SK-N-SH (cell line): ENCODE data around the gene CDK15. TPM values are rescaled to one million over a fixed set of nuclear protein-coding genes. Genes with fewer than 3 reads are reported as not detected.

Source experiments
- CTCF ChIA-PET: fragments of 300-600, 350-600 bp; formaldehyde crosslinking; extraction: SDS; loops from one replicate; lab custom pipeline; 2021; lab: Yijun Ruan, JAX
- POLR2A ChIA-PET: fragments of 350-600 bp; sonication (Branson Sonifier 250); formaldehyde crosslinking; extraction: SDS; loops from one replicate; lab custom pipeline; 2020; ENCODE audit warnings: antibody characterized with exemption, inconsistent platforms; lab: Yijun Ruan, JAX
- DNase-seq: peaks from one replicate; pipeline ENCODE4 v3.0.0; 2012
- H2AFZ ChIP-seq: fragments of 200-600 bp; sonication (generic); 2 replicates; pipeline ENCODE4 v1.8.1; 2016; ENCODE audit warnings: antibody characterized with exemption, mild to moderate bottlenecking, low read depth
- H3F3A ChIP-seq: fragments of 200-600 bp; sonication (generic); replicated peaks from 2 replicates; pipeline ENCODE3; 2016; ENCODE audit warnings: antibody characterized with exemption, mild to moderate bottlenecking; ENCODE audit not compliant: insufficient read depth
- H3K27ac ChIP-seq, 2 experiments: fragments of 200-500 bp in 1 of 2; fragments of 200-600 bp in 1 of 2; sonication (Bioruptor generic) in 1 of 2; sonication (generic), shearing (Covaris generic) in 1 of 2; 2 replicates each; pipeline versions ENCODE4 v1.5.1 to v1.6.1; 2014 to 2016; ENCODE audit warnings: low read depth in 2 of 2, inconsistent platforms in 1 of 2, low read length in 1 of 2, mild to moderate bottlenecking in 1 of 2, mixed read lengths in 1 of 2
- H3K27me3 ChIP-seq: fragments of 200-600 bp; sonication (generic), shearing (Covaris generic); 2 replicates; pipeline ENCODE4 v1.6.1; 2016; ENCODE audit warnings: mixed run types; ENCODE audit not compliant: insufficient read depth
- H3K36me3 ChIP-seq, 2 experiments: fragments of 200-500 bp in 1 of 2; fragments of 200-600 bp in 1 of 2; sonication (Bioruptor generic) in 1 of 2; sonication (generic) in 1 of 2; replicated peaks in 1 of 2; 2 replicates each; pipeline versions ENCODE3 to v1.5.1; 2014 to 2016; ENCODE audit warnings: low read length in 1 of 2, mild to moderate bottlenecking in 1 of 2; ENCODE audit not compliant: insufficient read depth in 2 of 2, control insufficient read depth in 1 of 2
- H3K4me1 ChIP-seq, 2 experiments: fragments of 200-500 bp in 1 of 2; fragments of 200-600 bp in 1 of 2; sonication (Bioruptor generic) in 1 of 2; sonication (generic), shearing (Covaris generic) in 1 of 2; 2 replicates each; pipeline versions ENCODE4 v1.5.1 to v1.6.1; 2014 to 2016; ENCODE audit warnings: low read depth in 1 of 2, low read length in 1 of 2, mixed run types in 1 of 2; ENCODE audit not compliant: insufficient read depth in 2 of 2, control insufficient read depth in 1 of 2
- H3K4me2 ChIP-seq: fragments of 200-600 bp; sonication (generic), shearing (Covaris generic); 2 replicates; pipeline ENCODE4 v1.6.1; 2017; ENCODE audit warnings: mixed run types
- H3K4me3 ChIP-seq, 2 experiments: fragments of 200-500 bp in 1 of 2; fragments of 200-600 bp in 1 of 2; sonication (Bioruptor generic) in 1 of 2; sonication (generic), shearing (Covaris generic) in 1 of 2; 2 replicates each; pipeline versions ENCODE4 v1.5.1 to v1.8.1; 2014 to 2016; ENCODE audit warnings: low read depth in 2 of 2, inconsistent platforms in 1 of 2, low read length in 1 of 2, mild to moderate bottlenecking in 1 of 2, mixed read lengths in 1 of 2, moderate library complexity in 1 of 2
- H3K79me2 ChIP-seq: fragments of 200-600 bp; sonication (generic); 2 replicates; pipeline ENCODE4 v1.8.1; 2017; ENCODE audit warnings: mild to moderate bottlenecking; ENCODE audit not compliant: insufficient read depth
- H3K9ac ChIP-seq: fragments of 200-600 bp; sonication (generic); 2 replicates; pipeline ENCODE4 v1.6.1; 2017; ENCODE audit warnings: mixed run types
- H3K9me2 ChIP-seq: fragments of 200-600 bp; sonication (generic); 2 replicates; pipeline ENCODE4 v1.6.1; 2017; ENCODE audit warnings: mixed run types
- H3K9me3 ChIP-seq: fragments of 200-600 bp; sonication (generic); 2 replicates; pipeline ENCODE4 v1.6.1; 2017; ENCODE audit warnings: mixed run types, mild to moderate bottlenecking, moderate library complexity
- H4K20me1 ChIP-seq: fragments of 200-600 bp; sonication (generic); 2 replicates; pipeline ENCODE4 v1.6.1; 2017; ENCODE audit warnings: mild to moderate bottlenecking, mixed run types; ENCODE audit not compliant: insufficient read depth
- CHD2 ChIP-seq: fragments of 150-350 bp; IDR thresholded peaks from 2 replicates; pipeline ENCODE4 v1.6.1; 2018; ENCODE audit warnings: low read length; ENCODE audit not compliant: partially characterized antibody
- EZH2phosphoT487 ChIP-seq: fragments of 200-600 bp; sonication (generic); IDR thresholded peaks from 2 replicates; pipeline ENCODE4 v1.6.1; 2017; ENCODE audit warnings: low read depth, mixed run types, mild to moderate bottlenecking, antibody characterized with exemption, moderate library complexity, borderline replicate concordance
- FOSL2 ChIP-seq: IDR thresholded peaks from 2 replicates; pipeline ENCODE4 v1.4.0; 2012; ENCODE audit warnings: low read depth, mild to moderate bottlenecking, moderate library complexity, borderline replicate concordance
- FOXJ3 ChIP-seq: sonication (generic); formaldehyde crosslinking; IDR thresholded peaks from 2 replicates; pipeline ENCODE4 v1.5.1; 2020; ENCODE audit warnings: mild to moderate bottlenecking, missing genetic modification reagents
- JUND ChIP-seq: IDR thresholded peaks from 2 replicates; pipeline ENCODE4 v1.4.0; 2012
- MXI1 ChIP-seq: IDR thresholded peaks from 2 replicates; pipeline ENCODE4 v1.6.1; 2012; ENCODE audit warnings: mild to moderate bottlenecking, low read depth, low read length, improper control_type of control experiment
- NFIC ChIP-seq: IDR thresholded peaks from 2 replicates; pipeline ENCODE4 v1.4.0; 2012; ENCODE audit warnings: borderline replicate concordance
- NRF1 ChIP-seq: IDR thresholded peaks from 2 replicates; pipeline ENCODE4 v1.6.1; 2012; ENCODE audit warnings: low read depth, mild to moderate bottlenecking, low read length
- RAD21 ChIP-seq: IDR thresholded peaks from 2 replicates; pipeline ENCODE4 v1.6.1; 2012; ENCODE audit warnings: mild to moderate bottlenecking, low read length
- SIN3A ChIP-seq: IDR thresholded peaks from 2 replicates; pipeline ENCODE4 v1.6.1; 2012; ENCODE audit warnings: low read depth, mild to moderate bottlenecking, low read length, moderate library complexity, borderline replicate concordance
- TAF1 ChIP-seq: IDR thresholded peaks from 2 replicates; pipeline ENCODE4 v1.6.1; 2012; ENCODE audit warnings: low read depth, mild to moderate bottlenecking, low read length, moderate library complexity, borderline replicate concordance
- TCF12 ChIP-seq: IDR thresholded peaks from 2 replicates; pipeline ENCODE4 v1.4.0; 2012
- TEAD4 ChIP-seq: IDR thresholded peaks from 2 replicates; pipeline ENCODE4 v1.4.0; 2012; ENCODE audit warnings: mild to moderate bottlenecking, borderline replicate concordance; ENCODE audit not compliant: insufficient read depth
- USF1 ChIP-seq: IDR thresholded peaks from 2 replicates; pipeline ENCODE4 v1.4.0; 2012; ENCODE audit warnings: low read depth, borderline replicate concordance
- USF2 ChIP-seq: fragments of 150-350 bp; IDR thresholded peaks from 2 replicates; pipeline ENCODE4 v1.6.1; 2017; ENCODE audit warnings: antibody characterized with exemption, low read length, low read depth, borderline replicate concordance
- ZBTB33 ChIP-seq: IDR thresholded peaks from 2 replicates; pipeline ENCODE4 v1.4.0; 2012; ENCODE audit warnings: low read depth, borderline replicate concordance
- WGBS: methylation state at CpG from one replicate; pipeline ENCODE4 v1.1.6; 2017; ENCODE audit warnings: low lambda C conversion rate; 5-methylcytosine and 5-hydroxymethylcytosine counted together
- polyA plus RNA-seq, 3 experiments: library from polyadenylated mRNA; depleted of rRNA; stranded (reverse); fragments of >200 nt; gene quantifications; 2 replicates each; pipeline ENCODE4 v1.2.3, GENCODE V29; 2012
- TF ChIP-seq, protein P1 (sequence below): IDR thresholded peaks from 2 replicates; pipeline ENCODE4; 2012
- TF ChIP-seq, protein P2 (sequence below): IDR thresholded peaks from 2 replicates; pipeline ENCODE4 v1.6.1; 2012; ENCODE audit warnings: mild to moderate bottlenecking, low read depth, low read length, moderate library complexity

Gene CDK15
- polyA plus RNA-seq, 1 of the 3 experiments (the other 2 are of a cell fraction): 1.8 TPM

DNA sequence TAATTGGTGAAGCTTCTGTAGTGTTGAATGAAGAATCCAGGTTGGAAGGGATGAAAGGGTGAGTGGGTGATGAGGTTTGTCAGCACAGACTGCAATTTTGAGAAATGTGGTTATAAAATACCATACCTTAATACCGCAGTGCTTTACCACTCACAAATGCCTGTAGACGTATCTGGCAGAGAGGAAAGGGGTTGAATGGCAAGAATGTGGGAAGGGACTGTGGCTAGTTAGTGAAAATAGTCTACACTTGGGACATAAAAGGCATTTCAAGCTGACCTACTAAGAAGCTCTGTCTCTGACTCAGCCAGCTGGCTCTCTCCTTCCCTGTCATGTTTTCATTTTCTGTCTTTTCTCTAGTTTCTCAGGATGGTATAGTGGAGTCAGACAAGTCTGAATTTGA, 25.1 kb downstream of the CDK15 start:
- Histone ChIP-seq H3K9ac (no peak overlapping the region), H3F3A (no peaks in the 10 kb centered on the region), H4K20me1 (no peaks in the 10 kb centered on the region), H2AFZ (peak overlapping the region; percentile 50; the same call in 1 of the 2 replicates), H3K4me1 (peaks cover 0 to 10% of the 10 kb centered on the region in 2 experiments; a peak in 1 of 4 replicates), H3K9me2 (no peaks in the 10 kb centered on the region), H3K27ac (peak overlapping the region in 1 of 2 experiments; percentile 49; a peak in 3 of 4 replicates), H3K4me3 (no peak overlapping the region), H3K27me3 (no peaks in the 10 kb centered on the region), H3K4me2 (no peak overlapping the region), H3K79me2 (no peaks in the 10 kb centered on the region), H3K36me3 (no peaks in the 10 kb centered on the region), H3K9me3 (no peaks in the 10 kb centered on the region)
- ChIA-PET POLR2A (no interaction called here), CTCF (interaction anchor here (1.5 kb wide), 1 partner anchor 11 kb away, joined by 4 read pairs; no protein-coding TSS in a partner anchor)
- no peak for DNase-seq
- TF ChIP-seq TAF1: no peak
- peak; percentile 34; the same call in 1 of the 2 replicates for TF ChIP-seq FOSL2
- no peak for TF ChIP-seq MXI1
- TF ChIP-seq, protein P1, sequence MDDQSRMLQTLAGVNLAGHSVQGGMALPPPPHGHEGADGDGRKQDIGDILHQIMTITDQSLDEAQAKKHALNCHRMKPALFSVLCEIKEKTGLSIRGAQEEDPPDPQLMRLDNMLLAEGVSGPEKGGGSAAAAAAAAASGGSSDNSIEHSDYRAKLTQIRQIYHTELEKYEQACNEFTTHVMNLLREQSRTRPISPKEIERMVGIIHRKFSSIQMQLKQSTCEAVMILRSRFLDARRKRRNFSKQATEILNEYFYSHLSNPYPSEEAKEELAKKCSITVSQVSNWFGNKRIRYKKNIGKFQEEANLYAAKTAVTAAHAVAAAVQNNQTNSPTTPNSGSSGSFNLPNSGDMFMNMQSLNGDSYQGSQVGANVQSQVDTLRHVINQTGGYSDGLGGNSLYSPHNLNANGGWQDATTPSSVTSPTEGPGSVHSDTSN: peak; percentile 65
- no peak for TF ChIP-seq FOXJ3 (CRISPR knock-in tag)
- 0 out of 2 replicates have a peak, but pooled peaks have one; percentile 15 for TF ChIP-seq TEAD4
- TF ChIP-seq, protein P2, sequence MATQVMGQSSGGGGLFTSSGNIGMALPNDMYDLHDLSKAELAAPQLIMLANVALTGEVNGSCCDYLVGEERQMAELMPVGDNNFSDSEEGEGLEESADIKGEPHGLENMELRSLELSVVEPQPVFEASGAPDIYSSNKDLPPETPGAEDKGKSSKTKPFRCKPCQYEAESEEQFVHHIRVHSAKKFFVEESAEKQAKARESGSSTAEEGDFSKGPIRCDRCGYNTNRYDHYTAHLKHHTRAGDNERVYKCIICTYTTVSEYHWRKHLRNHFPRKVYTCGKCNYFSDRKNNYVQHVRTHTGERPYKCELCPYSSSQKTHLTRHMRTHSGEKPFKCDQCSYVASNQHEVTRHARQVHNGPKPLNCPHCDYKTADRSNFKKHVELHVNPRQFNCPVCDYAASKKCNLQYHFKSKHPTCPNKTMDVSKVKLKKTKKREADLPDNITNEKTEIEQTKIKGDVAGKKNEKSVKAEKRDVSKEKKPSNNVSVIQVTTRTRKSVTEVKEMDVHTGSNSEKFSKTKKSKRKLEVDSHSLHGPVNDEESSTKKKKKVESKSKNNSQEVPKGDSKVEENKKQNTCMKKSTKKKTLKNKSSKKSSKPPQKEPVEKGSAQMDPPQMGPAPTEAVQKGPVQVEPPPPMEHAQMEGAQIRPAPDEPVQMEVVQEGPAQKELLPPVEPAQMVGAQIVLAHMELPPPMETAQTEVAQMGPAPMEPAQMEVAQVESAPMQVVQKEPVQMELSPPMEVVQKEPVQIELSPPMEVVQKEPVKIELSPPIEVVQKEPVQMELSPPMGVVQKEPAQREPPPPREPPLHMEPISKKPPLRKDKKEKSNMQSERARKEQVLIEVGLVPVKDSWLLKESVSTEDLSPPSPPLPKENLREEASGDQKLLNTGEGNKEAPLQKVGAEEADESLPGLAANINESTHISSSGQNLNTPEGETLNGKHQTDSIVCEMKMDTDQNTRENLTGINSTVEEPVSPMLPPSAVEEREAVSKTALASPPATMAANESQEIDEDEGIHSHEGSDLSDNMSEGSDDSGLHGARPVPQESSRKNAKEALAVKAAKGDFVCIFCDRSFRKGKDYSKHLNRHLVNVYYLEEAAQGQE: no peak
- 0 out of 2 replicates have a peak, but pooled peaks have one; percentile 39 for TF ChIP-seq NFIC
- TF ChIP-seq TCF12: peak; percentile 54
- 48% methylated on average over 2 of the region's 2 CpGs for WGBS

DNA sequence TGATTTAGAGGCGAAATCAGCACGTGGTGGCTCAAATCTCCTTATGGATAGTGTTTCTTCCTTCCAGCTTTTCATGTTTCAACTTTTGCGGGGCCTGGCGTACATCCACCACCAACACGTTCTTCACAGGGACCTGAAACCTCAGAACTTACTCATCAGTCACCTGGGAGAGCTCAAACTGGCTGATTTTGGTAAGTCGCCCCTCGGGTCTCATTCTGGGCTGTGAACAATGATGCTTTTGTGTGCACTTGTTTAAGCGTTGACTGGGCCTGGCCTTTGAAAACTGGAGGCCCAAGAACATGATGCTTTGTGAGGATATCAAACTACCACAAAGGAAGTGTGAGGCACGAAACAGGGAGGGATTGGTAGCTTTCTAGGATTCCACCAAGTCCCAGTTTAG, 27.4 kb downstream of the CDK15 start:
- DNase-seq: no peak
- Histone ChIP-seq H3F3A (no peaks in the 10 kb centered on the region), H3K27me3 (no peaks in the 10 kb centered on the region), H3K9me3 (no peaks in the 10 kb centered on the region), H3K9ac (no peak overlapping the region), H2AFZ (no peak overlapping the region), H3K9me2 (no peaks in the 10 kb centered on the region), H3K4me2 (no peak overlapping the region), H3K27ac (no peak overlapping the region), H3K79me2 (no peaks in the 10 kb centered on the region), H3K4me1 (peaks cover 0 to 5% of the 10 kb centered on the region in 2 experiments; a peak in 1 of 4 replicates), H3K4me3 (no peak overlapping the region), H3K36me3 (no peaks in the 10 kb centered on the region), H4K20me1 (no peaks in the 10 kb centered on the region)
- no peak for TF ChIP-seq RAD21
- TF ChIP-seq FOXJ3 (CRISPR knock-in tag): no peak
- no peak for TF ChIP-seq CHD2
- TF ChIP-seq SIN3A: no peak
- no peak for TF ChIP-seq NRF1
- no peak for TF ChIP-seq ZBTB33
- TF ChIP-seq USF2: no peak
- no peak for TF ChIP-seq USF1
- no peak for TF ChIP-seq EZH2phosphoT487
- no peak for TF ChIP-seq JUND
- ChIA-PET CTCF (interaction anchor here (1.2 kb wide), 1 partner anchor 10 kb away, joined by 6 read pairs; no protein-coding TSS in a partner anchor), POLR2A (no interaction called here)
- 85% methylated on average over 9 of the region's 9 CpGs for WGBS
